Measurements from ENCODE around the gene MED27. TPM values are rescaled to one million over a fixed set of nuclear protein-coding genes. Genes with fewer than 3 reads are reported as not detected.

MED27 gene
- total RNA-seq, 2 experiments from 2014 or later = 24.7 to 25.3 TPM

GRCh38 chr9:131860430-131860829 lies 219.2 kb downstream of the MED27 start:
- no peak overlapping the region for H3K4me3 Mint-ChIP-seq
- POLR2A ChIA-PET = no interaction called here
- H3K27ac Mint-ChIP-seq = no peak overlapping the region
- no peaks in the 10 kb centered on the region for H3K4me1 Mint-ChIP-seq (ENCODE audit: low read depth)
- no peaks in the 10 kb centered on the region for H3K9me3 Mint-ChIP-seq (ENCODE audit: insufficient read depth)
- ATAC-seq (no peak), DNase-seq (no peak)
- peaks cover 1% of the 10 kb centered on the region for H3K36me3 Mint-ChIP-seq (ENCODE audit: low read depth)
- CTCF ChIA-PET = no interaction called here
- no peaks in the 10 kb centered on the region for H3K27me3 Mint-ChIP-seq (ENCODE audit: low read depth)

- H3K27me3 Mint-ChIP-seq (ENCODE audit: low read depth) = no peaks in the 10 kb centered on the region
- ChIA-PET CTCF (no interaction called here), POLR2A (no interaction called here)
- ATAC-seq = no peak
- H3K4me1 Mint-ChIP-seq (ENCODE audit: low read depth) = no peaks in the 10 kb centered on the region
- no peaks in the 10 kb centered on the region for H3K9me3 Mint-ChIP-seq (ENCODE audit: insufficient read depth)
- H3K36me3 Mint-ChIP-seq (ENCODE audit: low read depth) = peaks cover 1% of the 10 kb centered on the region
- H3K4me3 Mint-ChIP-seq = no peak overlapping the region
- H3K27ac Mint-ChIP-seq = no peak overlapping the region
- DNase-seq = no peak
Measured at GRCh38 chr9:131858147-131858546, 221.5 kb downstream of the MED27 start.

DNA sequence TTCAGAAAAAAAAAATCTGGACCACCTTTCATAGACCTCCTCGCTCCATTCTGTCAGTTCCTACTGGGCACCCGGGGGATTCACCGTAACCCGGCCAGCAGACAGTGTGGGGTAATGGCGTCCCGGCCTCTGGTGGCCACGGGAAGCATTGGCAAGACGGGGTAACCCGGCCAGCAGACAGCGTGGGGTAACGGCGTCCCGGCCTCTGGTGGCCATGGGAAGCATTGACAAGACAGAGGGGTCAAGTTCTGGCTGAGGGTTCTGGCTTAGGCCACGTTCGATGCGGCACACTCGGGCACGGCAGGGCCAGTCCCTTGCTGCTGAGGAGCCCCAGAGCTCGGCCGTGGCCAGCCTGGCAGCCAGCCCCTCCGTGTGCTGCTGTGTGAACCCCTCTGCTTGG lies 223.6 kb downstream of the MED27 start:
- CTCF ChIA-PET = no interaction called here
- H3K9me3 Mint-ChIP-seq (ENCODE audit: insufficient read depth) = no peaks in the 10 kb centered on the region
- no peak overlapping the region for H3K4me3 Mint-ChIP-seq
- H3K27ac Mint-ChIP-seq = no peak overlapping the region
- no peaks in the 10 kb centered on the region for H3K27me3 Mint-ChIP-seq (ENCODE audit: low read depth)
- H3K36me3 Mint-ChIP-seq (ENCODE audit: low read depth) = peaks cover 1% of the 10 kb centered on the region
- ATAC-seq (no peak), DNase-seq (no peak)
- POLR2A ChIA-PET = no interaction called here
- H3K4me1 Mint-ChIP-seq (ENCODE audit: low read depth) = no peaks in the 10 kb centered on the region

DNA sequence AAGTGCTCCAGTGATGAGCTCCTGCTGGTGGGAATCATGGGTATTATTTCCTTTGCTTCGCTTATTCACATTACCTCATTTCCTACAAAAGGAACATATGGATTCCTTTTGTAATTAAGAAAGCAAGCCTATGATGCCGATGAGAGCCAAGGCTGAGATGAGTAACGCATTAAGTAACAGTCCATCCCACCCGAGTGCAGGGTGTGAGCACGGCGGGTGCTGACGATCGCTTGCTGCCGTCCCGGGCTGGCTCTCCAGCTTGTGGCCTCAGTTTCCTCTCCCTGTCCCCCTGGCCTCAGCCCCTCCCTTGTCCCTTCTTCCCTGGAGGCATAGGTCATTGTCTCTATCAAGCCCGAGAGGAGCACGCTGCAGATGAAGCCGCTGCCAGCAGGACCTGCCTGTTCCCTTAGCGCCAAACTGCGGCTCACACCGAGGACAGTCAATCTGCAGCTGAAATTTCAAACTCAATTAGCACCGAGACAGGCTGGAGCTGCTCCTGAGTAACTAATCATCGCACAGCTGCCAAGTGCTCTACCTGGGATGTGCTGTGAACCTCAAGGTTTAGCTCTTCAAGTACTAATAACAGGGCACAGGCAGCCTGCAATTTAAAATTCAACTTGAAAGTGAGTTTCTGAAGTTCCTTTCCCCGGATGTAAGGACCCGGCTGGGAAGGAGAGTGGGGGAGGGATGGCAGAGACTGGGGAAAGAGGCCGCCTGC lies 224.6 kb downstream of the MED27 start:
- ChIA-PET POLR2A (no interaction called here), CTCF (no interaction called here)
- ATAC-seq (no peak), DNase-seq (no peak)
- H3K4me3 Mint-ChIP-seq = no peak overlapping the region
- no peak overlapping the region for H3K27ac Mint-ChIP-seq
- no peaks in the 10 kb centered on the region for H3K27me3 Mint-ChIP-seq (ENCODE audit: low read depth)
- H3K4me1 Mint-ChIP-seq (ENCODE audit: low read depth) = no peaks in the 10 kb centered on the region
- peaks cover 1% of the 10 kb centered on the region for H3K36me3 Mint-ChIP-seq (ENCODE audit: low read depth)
- no peaks in the 10 kb centered on the region for H3K9me3 Mint-ChIP-seq (ENCODE audit: insufficient read depth)

GRCh38 chr9:131854334-131854733 lies 225.3 kb downstream of the MED27 start:
- DNase-seq (no peak), ATAC-seq (no peak)
- H3K36me3 Mint-ChIP-seq (ENCODE audit: low read depth) = no peaks in the 10 kb centered on the region
- no peak overlapping the region for H3K27ac Mint-ChIP-seq
- ChIA-PET CTCF (no interaction called here), POLR2A (no interaction called here)
- no peaks in the 10 kb centered on the region for H3K27me3 Mint-ChIP-seq (ENCODE audit: low read depth)
- no peaks in the 10 kb centered on the region for H3K4me1 Mint-ChIP-seq (ENCODE audit: low read depth)
- H3K4me3 Mint-ChIP-seq = no peak overlapping the region
- no peaks in the 10 kb centered on the region for H3K9me3 Mint-ChIP-seq (ENCODE audit: insufficient read depth)

GRCh38 chr9:131853434-131853833 lies 226.2 kb downstream of the MED27 start:
- no peaks in the 10 kb centered on the region for H3K27me3 Mint-ChIP-seq (ENCODE audit: low read depth)
- no peak overlapping the region for H3K4me3 Mint-ChIP-seq
- H3K4me1 Mint-ChIP-seq (ENCODE audit: low read depth) = no peaks in the 10 kb centered on the region
- no peaks in the 10 kb centered on the region for H3K9me3 Mint-ChIP-seq (ENCODE audit: insufficient read depth)
- H3K27ac Mint-ChIP-seq = no peak overlapping the region
- DNase-seq (no peak), ATAC-seq (no peak)
- POLR2A ChIA-PET = no interaction called here
- no peaks in the 10 kb centered on the region for H3K36me3 Mint-ChIP-seq (ENCODE audit: low read depth)
- CTCF ChIA-PET = interaction anchor here (1.9 kb wide), 1 partner anchor 317 kb away, joined by 4 read pairs; no protein-coding TSS in a partner anchor

- ATAC-seq (no peak), DNase-seq (no peak)
- H3K4me1 Mint-ChIP-seq (ENCODE audit: low read depth) = no peaks in the 10 kb centered on the region
- no peak overlapping the region for H3K27ac Mint-ChIP-seq
- no peaks in the 10 kb centered on the region for H3K9me3 Mint-ChIP-seq (ENCODE audit: insufficient read depth)
- POLR2A ChIA-PET = no interaction called here
- no peaks in the 10 kb centered on the region for H3K36me3 Mint-ChIP-seq (ENCODE audit: low read depth)
- CTCF ChIA-PET = no interaction called here
- H3K27me3 Mint-ChIP-seq (ENCODE audit: low read depth) = no peaks in the 10 kb centered on the region
- H3K4me3 Mint-ChIP-seq = no peak overlapping the region
Measured at GRCh38 chr9:131851414-131851813, 228.3 kb downstream of the MED27 start.

- DNase-seq (no peak), ATAC-seq (no peak)
- H3K4me3 Mint-ChIP-seq = no peak overlapping the region
- H3K4me1 Mint-ChIP-seq (ENCODE audit: low read depth) = no peaks in the 10 kb centered on the region
- no peak overlapping the region for H3K27ac Mint-ChIP-seq
- no peaks in the 10 kb centered on the region for H3K9me3 Mint-ChIP-seq (ENCODE audit: insufficient read depth)
- ChIA-PET POLR2A (no interaction called here), CTCF (no interaction called here)
- H3K36me3 Mint-ChIP-seq (ENCODE audit: low read depth) = no peaks in the 10 kb centered on the region
- H3K27me3 Mint-ChIP-seq (ENCODE audit: low read depth) = no peaks in the 10 kb centered on the region
Measured at GRCh38 chr9:131849391-131849790, 230.3 kb downstream of the MED27 start.

DNA sequence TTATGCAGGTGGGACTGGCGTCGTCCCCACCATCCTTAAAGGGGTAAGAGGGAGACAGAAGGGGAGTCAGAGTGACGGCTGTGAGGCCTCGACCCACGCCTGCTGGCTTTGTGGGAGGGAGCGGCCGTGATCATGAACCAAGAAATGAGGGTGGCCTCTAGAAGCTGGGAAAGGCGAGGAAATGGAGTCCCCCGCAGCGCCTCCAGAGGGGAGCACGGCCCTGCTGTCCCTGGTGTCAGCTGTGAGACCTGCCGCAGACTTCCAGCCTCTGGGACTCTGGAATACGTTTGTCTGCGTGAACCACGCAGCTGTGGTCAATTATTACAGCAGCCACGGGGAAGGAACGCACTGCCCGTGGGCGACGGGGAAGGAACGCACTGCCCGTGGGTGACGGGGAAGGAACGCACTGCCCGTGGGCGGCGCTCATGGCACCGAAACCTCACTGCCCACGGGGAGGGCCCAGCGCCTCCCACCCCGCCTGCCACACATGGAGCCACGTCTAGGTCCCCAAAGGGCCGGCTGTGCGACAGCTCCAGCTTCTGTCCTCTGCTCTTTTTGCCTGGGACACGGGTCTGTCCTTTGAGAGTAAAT lies 231.0 kb downstream of the MED27 start:
- POLR2A ChIA-PET = no interaction called here
- Mint-ChIP-seq H3K9me3 (ENCODE audit: insufficient read depth) (no peaks in the 10 kb centered on the region), H3K4me1 (ENCODE audit: low read depth) (no peaks in the 10 kb centered on the region), H3K27ac (no peak overlapping the region), H3K27me3 (ENCODE audit: low read depth) (no peaks in the 10 kb centered on the region), H3K4me3 (no peak overlapping the region), H3K36me3 (ENCODE audit: low read depth) (no peaks in the 10 kb centered on the region)
- DNase-seq (no peak), ATAC-seq (no peak)
- CTCF ChIA-PET = no interaction called here

- H3K4me3 Mint-ChIP-seq = no peak overlapping the region
- no peak for ATAC-seq
- no peaks in the 10 kb centered on the region for H3K36me3 Mint-ChIP-seq (ENCODE audit: low read depth)
- ChIA-PET CTCF (no interaction called here), POLR2A (no interaction called here)
- DNase-seq = no peak
- H3K27ac Mint-ChIP-seq = no peak overlapping the region
- no peaks in the 10 kb centered on the region for H3K9me3 Mint-ChIP-seq (ENCODE audit: insufficient read depth)
- no peaks in the 10 kb centered on the region for H3K4me1 Mint-ChIP-seq (ENCODE audit: low read depth)
- no peaks in the 10 kb centered on the region for H3K27me3 Mint-ChIP-seq (ENCODE audit: low read depth)
Measured at GRCh38 chr9:131847665-131848354, 231.9 kb downstream of the MED27 start.

DNA sequence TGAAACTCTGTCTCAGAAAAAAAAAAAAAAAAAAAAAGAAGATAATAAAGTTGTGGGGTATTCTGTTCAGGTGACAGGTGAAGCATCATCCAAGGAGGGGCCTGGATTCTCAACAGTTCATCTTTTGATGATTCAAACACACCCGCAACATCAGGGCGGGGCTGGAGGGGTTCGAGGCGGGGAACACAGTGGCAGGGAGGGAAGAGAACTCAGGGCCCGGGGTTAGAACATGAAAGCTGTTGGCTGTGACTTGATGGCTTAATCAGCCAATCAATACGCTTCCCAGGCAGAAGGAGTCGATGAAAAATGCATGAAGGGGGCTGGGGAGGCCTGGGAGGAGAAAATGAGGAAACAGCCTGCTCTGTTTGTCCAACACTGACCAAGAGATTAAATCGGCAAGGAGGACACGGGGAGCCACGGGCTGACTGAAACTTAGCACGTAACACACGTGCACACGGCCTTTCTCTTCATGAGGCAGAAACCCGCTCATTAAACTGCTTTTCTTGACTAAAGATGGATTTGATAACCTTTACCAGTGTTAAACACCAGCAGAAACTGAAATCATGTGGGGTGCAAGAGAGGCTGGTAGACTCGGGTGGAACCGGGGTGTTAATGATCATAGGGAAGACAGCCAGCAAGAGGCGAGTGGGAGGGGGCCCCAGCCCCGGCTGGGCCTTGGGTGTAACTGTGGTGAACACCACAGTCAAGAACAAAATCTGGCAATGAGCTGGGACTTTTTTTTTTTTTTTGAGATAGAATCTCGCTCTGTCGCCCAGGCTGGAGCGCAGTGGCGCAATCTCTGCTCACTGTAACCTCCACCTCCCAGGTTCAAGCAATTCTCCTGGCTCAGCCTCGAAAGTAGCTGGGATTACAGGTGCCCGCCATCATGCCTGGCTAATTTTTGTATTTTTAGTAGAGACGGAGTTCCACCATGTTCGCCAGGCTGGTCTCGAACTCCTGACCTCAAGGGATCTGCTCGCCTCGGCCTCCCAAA lies 234.1 kb downstream of the MED27 start:
- H3K4me3 Mint-ChIP-seq = no peak overlapping the region

DNA sequence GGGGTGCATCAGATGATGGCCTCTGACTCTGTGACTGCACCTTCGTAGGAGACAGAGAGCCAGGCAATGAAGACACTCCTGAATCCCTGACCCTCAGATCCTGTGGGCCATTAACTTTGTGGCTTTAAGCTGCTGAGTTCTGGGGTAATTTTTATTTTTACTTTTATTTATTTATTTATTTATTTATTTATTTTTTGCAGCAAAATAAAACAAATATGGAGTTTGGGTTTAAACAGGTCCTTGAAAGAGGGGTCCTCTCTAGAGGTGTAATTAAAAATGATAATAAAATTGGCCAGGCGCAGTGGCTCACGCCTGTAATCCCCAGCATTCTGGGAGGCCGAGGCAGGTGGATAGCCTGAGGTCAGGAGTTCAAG lies 234.9 kb downstream of the MED27 start:
- ATAC-seq (no peak), DNase-seq (no peak)
- no peak overlapping the region for H3K27ac Mint-ChIP-seq
- H3K4me1 Mint-ChIP-seq (ENCODE audit: low read depth) = peaks cover 8% of the 10 kb centered on the region
- no peaks in the 10 kb centered on the region for H3K9me3 Mint-ChIP-seq (ENCODE audit: insufficient read depth)
- H3K36me3 Mint-ChIP-seq (ENCODE audit: low read depth) = no peaks in the 10 kb centered on the region
- no peaks in the 10 kb centered on the region for H3K27me3 Mint-ChIP-seq (ENCODE audit: low read depth)
- no peak overlapping the region for H3K4me3 Mint-ChIP-seq
- ChIA-PET POLR2A (no interaction called here), CTCF (no interaction called here)

More for the DNA sequence above, 234.1 kb downstream of the MED27 start:
- Mint-ChIP-seq H3K36me3 (ENCODE audit: low read depth) (no peaks in the 10 kb centered on the region), H3K27me3 (ENCODE audit: low read depth) (no peaks in the 10 kb centered on the region), H3K4me1 (ENCODE audit: low read depth) (no peaks in the 10 kb centered on the region), H3K27ac (no peak overlapping the region), H3K9me3 (ENCODE audit: insufficient read depth) (no peaks in the 10 kb centered on the region)
- no peak for ATAC-seq
- ChIA-PET CTCF (no interaction called here), POLR2A (no interaction called here)
- DNase-seq = no peak
